Fibroblast of lung (primary cell): ENCODE data around the gene ZNF550.

Experiments used
- CTCF ChIP-seq, 2 donors: IDR thresholded peaks in 1 of 2; conservative IDR thresholded peaks in 1 of 2; 1 replicate in 1 of 2; 2 replicates in 1 of 2; pipeline ENCODE4 v1.5.1; 2011 to 2012; ENCODE audit warnings: low read length in 2 of 2, control low read depth in 1 of 2, inconsistent platforms in 1 of 2, low read depth in 1 of 2, mild to moderate bottlenecking in 1 of 2
- EZH2 ChIP-seq: IDR thresholded peaks from 2 replicates; pipeline ENCODE4 v1.5.1; 2012; ENCODE audit warnings: low read length, control low read depth, mild to moderate bottlenecking; ENCODE audit errors: missing control alignments

- TF ChIP-seq CTCF (conservative IDR thresholded peaks at IDR 0.05 in 1 of 2, IDR thresholded peaks at IDR 0.05 in 1 of 2; ENCODE audit: low read depth in 1 of 2, low read length in 2 of 2): no peak
- TF ChIP-seq EZH2: no peak
Observed at GRCh38 chr19:57546513-57546912, 13.2 kb downstream of the ZNF550 start.
